GM12878 (cell line): ENCODE results near the gene ASXL2. TPM values are rescaled to one million over a fixed set of nuclear protein-coding genes. Genes with fewer than 3 reads are reported as not detected.

ENCODE experiments used
- ATAC-seq: fragments of 200-7000 bp; cut with Tn5 transposase; 3 replicates; pipeline ENCODE4 v1.9.1; 2020; ENCODE audit warnings: mild to moderate bottlenecking, moderate library complexity
- BruUV-seq: library from RNA; stranded (reverse); fragments of 400-500 nt; replicated peaks from 2 replicates; lab custom pipeline; 2021; lab: Mats Ljungman, UMichigan
- CTCF ChIA-PET: fragments of 300-600 bp; sonication (Branson Sonifier 250); formaldehyde crosslinking; extraction: SDS; loops from one replicate; lab custom pipeline; 2021; ENCODE audit warnings: inconsistent platforms; lab: Yijun Ruan, JAX
- POLR2A ChIA-PET: fragments of 350-600 bp; formaldehyde crosslinking; extraction: SDS; loops from one replicate; lab custom pipeline; 2021; ENCODE audit warnings: inconsistent platforms; lab: Charles Lee
- RAD21 ChIA-PET: fragments of 300-600 bp; sonication (Branson Sonifier 250); formaldehyde crosslinking; loops from one replicate; lab custom pipeline; 2023; ENCODE audit warnings: antibody characterized with exemption; ENCODE audit not compliant: unreplicated experiment; lab: Charles Lee
- SMC1A ChIA-PET: fragments of 300-600 bp; sonication (Branson Sonifier 250); formaldehyde crosslinking; loops from one replicate; lab custom pipeline; 2023; ENCODE audit not compliant: unreplicated experiment, uncharacterized antibody; lab: Charles Lee
- DNase-seq: peaks from one replicate; pipeline ENCODE4 v3.0.0-alpha.2; 2011; ENCODE audit warnings: low read depth, low spot score
- FAIRE-seq: peaks from 3 replicates; lab custom pipeline; 2011; peaks lifted over from hg19 to GRCh38; lab: Jason Lieb, UNC
- H2AFZ ChIP-seq: 2 replicates; pipeline ENCODE4 v1.6.0; 2011; ENCODE audit warnings: low read depth, low read length, control low read depth; ENCODE audit not compliant: control insufficient read depth
- H3K27ac ChIP-seq: 2 replicates; pipeline ENCODE4 v1.5.1; 2011; ENCODE audit warnings: control low read depth; ENCODE audit not compliant: control insufficient read depth, insufficient read depth
- H3K27me3 ChIP-seq, 2 experiments: replicated peaks in 1 of 2; 2 replicates each; pipeline versions ENCODE4 v1.6.0 to v1.6.1; 2011; ENCODE audit warnings: low read length in 1 of 2; ENCODE audit not compliant: control insufficient read depth in 2 of 2, insufficient read depth in 2 of 2
- H3K36me3 ChIP-seq, 2 experiments: 2 replicates each; pipeline ENCODE4 v1.5.1; 2011; ENCODE audit warnings: low read length in 1 of 2; ENCODE audit not compliant: control insufficient read depth in 2 of 2, insufficient read depth in 2 of 2
- H3K4me1 ChIP-seq: 2 replicates; pipeline ENCODE4 v1.6.1; 2011; ENCODE audit warnings: mild to moderate bottlenecking, low read length, moderate library complexity, mixed read lengths; ENCODE audit not compliant: control insufficient read depth, insufficient read depth
- H3K4me2 ChIP-seq: 2 replicates; pipeline ENCODE4 v1.6.0; 2011; ENCODE audit warnings: control low read depth; ENCODE audit not compliant: control insufficient read depth, insufficient read depth
- H3K4me3 ChIP-seq: fragments of 200-600 bp; sonication (generic); 2 replicates; pipeline ENCODE4 v1.5.1; 2016
- H3K79me2 ChIP-seq: 2 replicates; pipeline ENCODE4 v1.6.0; 2011; ENCODE audit warnings: low read length; ENCODE audit not compliant: control insufficient read depth, insufficient read depth
- H3K9ac ChIP-seq: 2 replicates; pipeline ENCODE4 v1.8.0; 2011; ENCODE audit warnings: low read length, control low read depth, mixed read lengths; ENCODE audit not compliant: control insufficient read depth, insufficient read depth
- H3K9me3 ChIP-seq: replicated peaks from 3 replicates; pipeline ENCODE4 v1.5.1; 2011; ENCODE audit warnings: mild to moderate bottlenecking, low read length; ENCODE audit not compliant: control insufficient read depth, insufficient read depth
- H4K20me1 ChIP-seq: 2 replicates; pipeline ENCODE4 v1.6.0; 2011; ENCODE audit not compliant: control insufficient read depth, insufficient read depth
- CBX5 ChIP-seq: sonication (generic); IDR thresholded peaks from 2 replicates; pipeline ENCODE4 v1.6.1; 2016; ENCODE audit warnings: low read depth, moderate library complexity, mild to moderate bottlenecking, inconsistent platforms
- CREM ChIP-seq: IDR thresholded peaks from 2 replicates; pipeline ENCODE4 v1.6.1; 2014; ENCODE audit warnings: antibody characterized with exemption, low read depth
- EP300 ChIP-seq, 2 experiments: fragments of 150-350 bp in 1 of 2; IDR thresholded peaks; 2 replicates each; pipeline ENCODE4 v1.6.1; 2011 to 2012; ENCODE audit warnings: low read depth in 2 of 2, low read length in 2 of 2, borderline replicate concordance in 1 of 2, improper control_type of control experiment in 1 of 2, inconsistent platforms in 1 of 2; ENCODE audit not compliant: control insufficient read depth in 1 of 2
- KAT2A ChIP-seq: conservative IDR thresholded peaks from 2 replicates; pipeline ENCODE4 v1.6.1; 2011; ENCODE audit warnings: low read depth, low read length; ENCODE audit not compliant: control insufficient read depth
- KDM1A ChIP-seq: fragments of 200-600 bp; sonication (generic); IDR thresholded peaks from 2 replicates; pipeline ENCODE4 v1.6.1; 2016; ENCODE audit warnings: borderline replicate concordance
- SIN3A ChIP-seq: IDR thresholded peaks from 2 replicates; pipeline ENCODE4 v1.6.1; 2012; ENCODE audit warnings: low read depth, low read length, improper control_type of control experiment
- SMAD1 ChIP-seq: fragments of 450-650 bp; IDR thresholded peaks from 2 replicates; pipeline ENCODE4 v1.6.1; 2018; ENCODE audit warnings: mild to moderate bottlenecking, low read depth; ENCODE audit not compliant: partially characterized antibody
- SPI1 ChIP-seq: IDR thresholded peaks from 2 replicates; pipeline ENCODE4 v1.6.1; 2011; ENCODE audit warnings: low read depth, mild to moderate bottlenecking, low read length, moderate library complexity, borderline replicate concordance; ENCODE audit not compliant: insufficient read depth
- STAT3 ChIP-seq: IDR thresholded peaks from 2 replicates; pipeline ENCODE4 v1.6.1; 2011; ENCODE audit warnings: low read depth, low read length, improper control_type of control experiment
- SUZ12 ChIP-seq: fragments of 200-600 bp; sonication (generic); IDR thresholded peaks from one replicate; pipeline ENCODE4 v1.6.1; 2018; ENCODE audit warnings: antibody characterized with exemption, mild to moderate bottlenecking; ENCODE audit not compliant: unreplicated experiment
- TBL1XR1 ChIP-seq: IDR thresholded peaks from 2 replicates; pipeline ENCODE4 v1.6.1; 2012; ENCODE audit warnings: low read depth, low read length, improper control_type of control experiment
- TCF7 ChIP-seq: IDR thresholded peaks from 2 replicates; pipeline ENCODE4 v1.6.1; 2014; ENCODE audit warnings: antibody characterized with exemption, borderline replicate concordance
- WRNIP1 ChIP-seq: IDR thresholded peaks from 2 replicates; pipeline ENCODE4 v1.6.1; 2011; ENCODE audit warnings: low read depth, low read length, improper control_type of control experiment, borderline replicate concordance
- ZNF207 ChIP-seq: fragments of 450-650 bp; IDR thresholded peaks from 2 replicates; pipeline ENCODE4 v1.6.1; 2014; ENCODE audit warnings: antibody characterized with exemption, mild to moderate bottlenecking, borderline replicate concordance
- WGBS: methylation state at CpG from one replicate; pipeline ENCODE4 v1.1.6; 2016; ENCODE audit warnings: low lambda C conversion rate; ENCODE audit not compliant: insufficient replicate concordance, insufficient coverage; ENCODE audit errors: missing lambda C conversion rate; 5-methylcytosine and 5-hydroxymethylcytosine counted together
- in situ Hi-C: fragments of 300-500 bp; cut with MboI; formaldehyde crosslinking; loops from 9 replicates; pipeline ENCODE4 v1.14.3; 2018; ENCODE audit warnings: mixed read lengths
- intact Hi-C: fragments of 100-400 bp; cut with micrococcal nuclease; formaldehyde crosslinking; loops from one replicate; pipeline ENCODE4 v1.14.2; 2022; ENCODE audit not compliant: unreplicated experiment
- polyA plus RNA-seq, 11 experiments: library from polyadenylated mRNA; depleted of rRNA in 4 of 11; unstranded in 6 of 11; stranded (reverse) in 5 of 11; fragments of >200 nt; fragmentation: Nextera tagmentation in 4 of 11; fragmentation: Illumina TruSeq in 1 of 11; extraction: Ambion mirVana in 4 of 11; extraction: Trizol in 1 of 11; gene quantifications; 1 replicate in 1 of 11; 2 replicates in 10 of 11; pipeline versions ENCODE4 v1.2.1 to v1.2.3, GENCODE V29; 2011 to 2016; ENCODE audit warnings: inconsistent platforms in 2 of 11, missing spikeins in 2 of 11, low read depth in 1 of 11
- total RNA-seq, 4 experiments: library from RNA; depleted of rRNA in 3 of 4; stranded (reverse); fragments of >200 nt in 3 of 4; fragmentation: Illumina TruSeq in 1 of 4; extraction: Trizol in 1 of 4; gene quantifications; 2 replicates each; pipeline versions ENCODE4 v1.2.1 to v1.2.3, GENCODE V29; 2013 to 2021
- TF ChIP-seq, protein P1 (sequence below): fragments of 150-350 bp; IDR thresholded peaks from 2 replicates; pipeline ENCODE4 v1.6.1; 2014; ENCODE audit warnings: mild to moderate bottlenecking, low read depth, low read length
- TF ChIP-seq, protein P2 (sequence below): fragments of 450-650 bp; IDR thresholded peaks from 2 replicates; pipeline ENCODE4 v1.6.1; 2017; ENCODE audit warnings: mild to moderate bottlenecking, low read depth, inconsistent platforms; ENCODE audit not compliant: poor library complexity, severe bottlenecking
- TF ChIP-seq, protein P3 (sequence below): IDR thresholded peaks from 2 replicates; pipeline ENCODE4 v1.6.1; 2012; ENCODE audit warnings: low read depth, low read length, improper control_type of control experiment

The ASXL2 gene
- total and polyA plus RNA-seq, 10 of the 15 experiments (the other 5 are each of a cell fraction or from before 2014, with no cell fraction given): 1.3 to 17.7 (median 5.5) TPM

DNA sequence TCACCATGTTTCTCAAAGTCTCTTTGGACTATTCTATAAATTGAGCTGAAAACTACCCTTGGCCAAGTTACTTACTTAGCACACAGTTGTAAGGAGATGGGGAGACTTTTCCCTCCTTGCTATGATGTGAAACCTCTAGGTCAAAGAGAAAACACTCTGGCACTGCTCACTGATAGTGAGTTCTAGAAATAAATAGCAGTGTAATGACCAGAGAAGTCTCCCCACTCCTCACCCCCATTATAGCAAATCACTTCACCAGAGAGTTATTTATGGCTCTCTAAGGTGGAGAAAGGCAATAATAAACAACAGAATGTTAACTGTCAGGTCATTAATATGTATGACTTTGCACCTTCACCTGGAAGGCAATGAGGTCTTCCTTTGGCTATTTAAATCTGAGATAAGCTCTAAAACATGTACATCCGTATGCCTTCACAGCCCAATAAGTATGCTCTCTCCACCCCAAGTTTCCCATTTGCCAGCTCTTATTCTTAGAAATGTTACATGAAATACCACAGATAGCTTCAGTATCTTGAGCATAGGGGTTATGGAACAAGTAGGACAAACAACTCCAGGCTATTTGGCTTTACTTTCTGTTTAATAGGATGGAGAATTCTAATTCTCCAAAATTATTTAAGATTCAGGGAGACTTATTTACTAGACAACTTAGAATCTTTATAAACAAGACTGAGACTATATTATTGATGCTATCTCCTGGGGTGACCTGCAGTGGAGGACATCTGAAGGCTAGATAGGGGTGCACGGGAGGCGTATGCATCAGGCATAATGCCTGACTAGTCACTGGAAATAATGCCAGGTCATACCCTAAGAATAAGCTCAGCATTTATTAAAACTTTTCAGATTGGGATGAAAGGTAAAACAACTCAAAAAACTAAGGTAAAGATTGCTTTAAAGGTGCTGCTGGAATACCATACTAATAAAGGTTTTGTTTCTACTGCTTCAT lies 139.6 kb downstream of the ASXL2 start:
- DNase-seq: no peak
- no peak overlapping the region for H3K4me2 ChIP-seq
- H2AFZ ChIP-seq: no peak overlapping the region
- in situ Hi-C loops: no loop called here
- WGBS: 97% methylated on average over 3 of the region's 3 CpGs
- H3K9ac ChIP-seq: no peak overlapping the region
- no peaks in the 10 kb centered on the region for H3K79me2 ChIP-seq
- no peak overlapping the region for H3K27ac ChIP-seq
- H4K20me1 ChIP-seq: no peaks in the 10 kb centered on the region
- ChIA-PET CTCF (interaction anchor here (0.7 to 1.5 kb wide), 7 partner anchors 11 to 572 kb away, joined by 3 to 5 read pairs (median 3); no protein-coding TSS in a partner anchor), RAD21 (interaction anchor here (1.1 kb wide), 2 partner anchors 10 to 39 kb away, joined by 3 to 5 read pairs; no protein-coding TSS in a partner anchor), POLR2A (no interaction called here), SMC1A (interaction anchor here (0.9 to 1.6 kb wide), 5 partner anchors 8 to 70 kb away, joined by 3 to 5 read pairs (median 3); no protein-coding TSS in a partner anchor)
- no peak for ATAC-seq
- H3K4me1 ChIP-seq: peaks cover 8% of the 10 kb centered on the region
- no TSS peak for BruUV-seq
- intact Hi-C loops: no loop called here
- H3K4me3 ChIP-seq: no peak overlapping the region
- H3K36me3 ChIP-seq: peaks cover 7 to 13% of the 10 kb centered on the region in 2 experiments
- TF ChIP-seq, protein P1, sequence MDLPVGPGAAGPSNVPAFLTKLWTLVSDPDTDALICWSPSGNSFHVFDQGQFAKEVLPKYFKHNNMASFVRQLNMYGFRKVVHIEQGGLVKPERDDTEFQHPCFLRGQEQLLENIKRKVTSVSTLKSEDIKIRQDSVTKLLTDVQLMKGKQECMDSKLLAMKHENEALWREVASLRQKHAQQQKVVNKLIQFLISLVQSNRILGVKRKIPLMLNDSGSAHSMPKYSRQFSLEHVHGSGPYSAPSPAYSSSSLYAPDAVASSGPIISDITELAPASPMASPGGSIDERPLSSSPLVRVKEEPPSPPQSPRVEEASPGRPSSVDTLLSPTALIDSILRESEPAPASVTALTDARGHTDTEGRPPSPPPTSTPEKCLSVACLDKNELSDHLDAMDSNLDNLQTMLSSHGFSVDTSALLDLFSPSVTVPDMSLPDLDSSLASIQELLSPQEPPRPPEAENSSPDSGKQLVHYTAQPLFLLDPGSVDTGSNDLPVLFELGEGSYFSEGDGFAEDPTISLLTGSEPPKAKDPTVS: no peak
- no peak for TF ChIP-seq ZNF207
- no peak for TF ChIP-seq WRNIP1
- no peak for TF ChIP-seq STAT3
- TF ChIP-seq TCF7: no peak
- TF ChIP-seq KAT2A: no peak
- no peak for TF ChIP-seq KDM1A
- TF ChIP-seq EP300 (IDR thresholded peaks at IDR 0.05; ENCODE audit: borderline replicate concordance in 1 of 2, control insufficient read depth in 1 of 2, low read depth in 2 of 2, low read length in 2 of 2): no peak
- TF ChIP-seq SUZ12: no peak
- no peak for TF ChIP-seq TBL1XR1
- TF ChIP-seq, protein P2, sequence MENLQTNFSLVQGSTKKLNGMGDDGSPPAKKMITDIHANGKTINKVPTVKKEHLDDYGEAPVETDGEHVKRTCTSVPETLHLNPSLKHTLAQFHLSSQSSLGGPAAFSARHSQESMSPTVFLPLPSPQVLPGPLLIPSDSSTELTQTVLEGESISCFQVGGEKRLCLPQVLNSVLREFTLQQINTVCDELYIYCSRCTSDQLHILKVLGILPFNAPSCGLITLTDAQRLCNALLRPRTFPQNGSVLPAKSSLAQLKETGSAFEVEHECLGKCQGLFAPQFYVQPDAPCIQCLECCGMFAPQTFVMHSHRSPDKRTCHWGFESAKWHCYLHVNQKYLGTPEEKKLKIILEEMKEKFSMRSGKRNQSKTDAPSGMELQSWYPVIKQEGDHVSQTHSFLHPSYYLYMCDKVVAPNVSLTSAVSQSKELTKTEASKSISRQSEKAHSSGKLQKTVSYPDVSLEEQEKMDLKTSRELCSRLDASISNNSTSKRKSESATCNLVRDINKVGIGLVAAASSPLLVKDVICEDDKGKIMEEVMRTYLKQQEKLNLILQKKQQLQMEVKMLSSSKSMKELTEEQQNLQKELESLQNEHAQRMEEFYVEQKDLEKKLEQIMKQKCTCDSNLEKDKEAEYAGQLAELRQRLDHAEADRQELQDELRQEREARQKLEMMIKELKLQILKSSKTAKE: no peak
- no peak for TF ChIP-seq CREM
- no peak for TF ChIP-seq SPI1
- no peak for TF ChIP-seq SIN3A
- no peak for TF ChIP-seq CBX5
- TF ChIP-seq SMAD1: no peak
- TF ChIP-seq, protein P3, sequence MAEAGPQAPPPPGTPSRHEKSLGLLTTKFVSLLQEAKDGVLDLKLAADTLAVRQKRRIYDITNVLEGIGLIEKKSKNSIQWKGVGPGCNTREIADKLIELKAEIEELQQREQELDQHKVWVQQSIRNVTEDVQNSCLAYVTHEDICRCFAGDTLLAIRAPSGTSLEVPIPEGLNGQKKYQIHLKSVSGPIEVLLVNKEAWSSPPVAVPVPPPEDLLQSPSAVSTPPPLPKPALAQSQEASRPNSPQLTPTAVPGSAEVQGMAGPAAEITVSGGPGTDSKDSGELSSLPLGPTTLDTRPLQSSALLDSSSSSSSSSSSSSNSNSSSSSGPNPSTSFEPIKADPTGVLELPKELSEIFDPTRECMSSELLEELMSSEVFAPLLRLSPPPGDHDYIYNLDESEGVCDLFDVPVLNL: no peak
- H3K9me3 ChIP-seq: no peaks in the 10 kb centered on the region
- no peak for FAIRE-seq
- no peaks in the 10 kb centered on the region for H3K27me3 ChIP-seq
